Measurements from ENCODE around the gene SLC16A10.

DNA sequence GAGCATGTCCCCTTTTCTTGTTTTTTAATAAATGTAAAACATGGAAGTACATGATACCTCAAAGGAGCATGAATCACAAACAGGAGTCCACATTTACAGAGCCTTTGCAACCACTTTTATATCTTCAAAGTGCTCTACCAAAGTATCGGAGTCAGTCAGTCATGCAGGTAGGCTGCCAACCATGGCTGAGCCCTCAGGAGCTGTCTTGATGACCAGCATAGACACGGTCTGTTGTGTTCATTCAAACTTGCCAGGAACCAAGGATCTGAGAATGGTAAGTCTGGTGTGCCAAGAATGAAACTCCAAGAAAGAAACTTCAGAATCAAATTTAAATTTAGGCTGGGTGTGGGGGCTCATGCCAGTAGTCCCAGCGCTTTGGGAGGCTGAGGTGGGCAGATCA lies 111.5 kb downstream of the SLC16A10 start:
- TF ChIP-seq, protein P1, sequence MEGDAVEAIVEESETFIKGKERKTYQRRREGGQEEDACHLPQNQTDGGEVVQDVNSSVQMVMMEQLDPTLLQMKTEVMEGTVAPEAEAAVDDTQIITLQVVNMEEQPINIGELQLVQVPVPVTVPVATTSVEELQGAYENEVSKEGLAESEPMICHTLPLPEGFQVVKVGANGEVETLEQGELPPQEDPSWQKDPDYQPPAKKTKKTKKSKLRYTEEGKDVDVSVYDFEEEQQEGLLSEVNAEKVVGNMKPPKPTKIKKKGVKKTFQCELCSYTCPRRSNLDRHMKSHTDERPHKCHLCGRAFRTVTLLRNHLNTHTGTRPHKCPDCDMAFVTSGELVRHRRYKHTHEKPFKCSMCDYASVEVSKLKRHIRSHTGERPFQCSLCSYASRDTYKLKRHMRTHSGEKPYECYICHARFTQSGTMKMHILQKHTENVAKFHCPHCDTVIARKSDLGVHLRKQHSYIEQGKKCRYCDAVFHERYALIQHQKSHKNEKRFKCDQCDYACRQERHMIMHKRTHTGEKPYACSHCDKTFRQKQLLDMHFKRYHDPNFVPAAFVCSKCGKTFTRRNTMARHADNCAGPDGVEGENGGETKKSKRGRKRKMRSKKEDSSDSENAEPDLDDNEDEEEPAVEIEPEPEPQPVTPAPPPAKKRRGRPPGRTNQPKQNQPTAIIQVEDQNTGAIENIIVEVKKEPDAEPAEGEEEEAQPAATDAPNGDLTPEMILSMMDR (IDR thresholded peaks at IDR 0.05), result no peak
- TF ChIP-seq POLR2AphosphoS5 (IDR thresholded peaks at IDR 0.05), result no peak
- no peak for TF ChIP-seq EP300 (IDR thresholded peaks at IDR 0.05; ENCODE audit: low read depth)
